Astrocyte (in vitro differentiated cells and primary cell): ENCODE data around the gene PLA2G2D. TPM values are rescaled to one million over a fixed set of nuclear protein-coding genes. Genes with fewer than 3 reads are reported as not detected.

ENCODE experiments used
- DNase-seq: peaks from one replicate; pipeline ENCODE4 v3.0.0-alpha.2; 2010; ENCODE audit warnings: low read depth
- FAIRE-seq: peaks from 2 replicates; lab custom pipeline; 2011; peaks lifted over from hg19 to GRCh38; lab: Jason Lieb, UNC
- H2AFZ ChIP-seq: 2 replicates; pipeline ENCODE4 v1.6.0; 2012; ENCODE audit warnings: low read depth, low read length, inconsistent platforms
- H3K27ac ChIP-seq: 2 replicates; pipeline ENCODE4 v1.5.1; 2011; ENCODE audit warnings: low read depth, low read length, inconsistent platforms
- H3K27me3 ChIP-seq: 2 replicates; pipeline ENCODE4 v1.6.0; 2011; ENCODE audit warnings: low read length, inconsistent platforms; ENCODE audit not compliant: insufficient read depth
- H3K36me3 ChIP-seq: 2 replicates; pipeline ENCODE4 v1.5.1; 2011; ENCODE audit warnings: low read length, inconsistent platforms; ENCODE audit not compliant: insufficient read depth
- H3K4me1 ChIP-seq: 2 replicates; pipeline ENCODE4 v1.5.1; 2011; ENCODE audit warnings: low read length, inconsistent platforms; ENCODE audit not compliant: insufficient read depth
- H3K4me2 ChIP-seq: 2 replicates; pipeline ENCODE4 v1.6.0; 2012; ENCODE audit warnings: low read length, inconsistent platforms
- H3K4me3 ChIP-seq: 2 replicates; pipeline ENCODE4 v1.5.1; 2011; ENCODE audit warnings: low read depth, mild to moderate bottlenecking, low read length, inconsistent platforms; ENCODE audit not compliant: insufficient read depth
- H3K79me2 ChIP-seq: 2 replicates; pipeline ENCODE4 v1.6.0; 2012; ENCODE audit warnings: mild to moderate bottlenecking, low read length, inconsistent platforms; ENCODE audit not compliant: insufficient read depth
- H3K9ac ChIP-seq: 2 replicates; pipeline ENCODE4 v1.6.0; 2012; ENCODE audit warnings: mild to moderate bottlenecking, low read length, inconsistent platforms
- H3K9me3 ChIP-seq: 2 replicates; pipeline ENCODE4 v1.5.1; 2012; ENCODE audit warnings: low read depth, mild to moderate bottlenecking, low read length, inconsistent platforms; ENCODE audit not compliant: insufficient read depth
- H4K20me1 ChIP-seq: 2 replicates; pipeline ENCODE4 v1.6.0; 2012; ENCODE audit warnings: low read length, inconsistent platforms; ENCODE audit not compliant: insufficient read depth
- H3K27ac Mint-ChIP-seq: one replicate; pipeline ENCODE4 v1.8.0; 2021; ENCODE audit warnings: mild to moderate bottlenecking, mixed read lengths; ENCODE audit not compliant: unreplicated experiment
- H3K27me3 Mint-ChIP-seq: one replicate; pipeline ENCODE4 v1.8.0; 2021; ENCODE audit warnings: low read depth, mixed read lengths; ENCODE audit not compliant: unreplicated experiment
- H3K36me3 Mint-ChIP-seq: one replicate; pipeline ENCODE4 v1.8.0; 2021; ENCODE audit warnings: low read depth, mixed read lengths; ENCODE audit not compliant: unreplicated experiment
- H3K4me1 Mint-ChIP-seq: one replicate; pipeline ENCODE4 v1.8.0; 2021; ENCODE audit warnings: low read depth, mixed read lengths; ENCODE audit not compliant: unreplicated experiment
- H3K4me3 Mint-ChIP-seq: one replicate; pipeline ENCODE4 v1.8.0; 2021; ENCODE audit warnings: mild to moderate bottlenecking, moderate library complexity, mixed read lengths; ENCODE audit not compliant: unreplicated experiment
- H3K9me3 Mint-ChIP-seq: one replicate; pipeline ENCODE4 v1.8.0; 2021; ENCODE audit warnings: mild to moderate bottlenecking, mixed read lengths; ENCODE audit not compliant: unreplicated experiment
- CTCF ChIP-seq: IDR thresholded peaks from 2 replicates; pipeline ENCODE4 v1.5.1; 2011; ENCODE audit warnings: low read depth, mild to moderate bottlenecking, inconsistent platforms, low read length, moderate library complexity; ENCODE audit not compliant: insufficient read depth
- EZH2 ChIP-seq: IDR thresholded peaks from 2 replicates; pipeline ENCODE4 v1.6.1; 2012; ENCODE audit warnings: mild to moderate bottlenecking, low read length, inconsistent platforms; ENCODE audit not compliant: insufficient read depth
- total RNA-seq: library from RNA; stranded (reverse); gene quantifications from 2 replicates; pipeline ENCODE4 v1.2.1, GENCODE V29; 2021

The PLA2G2D gene
- total RNA-seq, 1 donor from 2014 or later = not detected

GRCh38 chr1:20093940-20094391 lies 25.4 kb downstream of the PLA2G2D start:
- H3K9ac ChIP-seq = no peak overlapping the region
- no peaks in the 10 kb centered on the region for H3K4me1 ChIP-seq
- H3K27me3 Mint-ChIP-seq = peaks cover 49% of the 10 kb centered on the region
- H3K4me2 ChIP-seq = no peak overlapping the region
- no peaks in the 10 kb centered on the region for H3K36me3 Mint-ChIP-seq
- H3K4me3 Mint-ChIP-seq = no peak overlapping the region
- no peak overlapping the region for H3K4me3 ChIP-seq
- no peaks in the 10 kb centered on the region for H3K36me3 ChIP-seq
- no peak overlapping the region for H2AFZ ChIP-seq
- H3K79me2 ChIP-seq = no peaks in the 10 kb centered on the region
- DNase-seq (no peak), FAIRE-seq (no peak)
- no peak overlapping the region for H3K27ac ChIP-seq
- no peak overlapping the region for H3K27ac Mint-ChIP-seq
- H3K27me3 ChIP-seq = peaks cover 27% of the 10 kb centered on the region
- no peaks in the 10 kb centered on the region for H4K20me1 ChIP-seq
- peaks cover 7% of the 10 kb centered on the region for H3K9me3 Mint-ChIP-seq
- TF ChIP-seq EZH2 (no peak), CTCF (no peak)
- H3K9me3 ChIP-seq = no peaks in the 10 kb centered on the region
- no peaks in the 10 kb centered on the region for H3K4me1 Mint-ChIP-seq

DNA sequence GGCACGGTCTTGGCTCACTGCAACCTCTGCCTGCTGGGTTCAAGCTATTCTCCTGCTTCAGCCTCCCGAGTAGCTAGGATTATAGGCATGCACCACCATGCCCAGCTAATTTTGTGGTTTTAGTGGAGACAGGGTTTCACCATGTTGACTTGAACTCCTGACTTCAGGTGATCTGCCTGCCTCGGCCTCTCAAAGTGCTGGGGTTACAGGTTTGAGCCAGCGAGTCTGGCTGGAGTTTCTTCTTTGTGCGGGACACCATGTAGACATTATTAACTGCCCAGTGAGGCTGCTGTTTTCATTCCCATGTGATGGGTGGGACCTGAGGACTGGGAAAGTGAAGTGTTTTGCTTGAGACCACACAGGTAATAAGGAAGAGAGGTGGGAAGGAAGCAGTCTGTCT lies 26.0 kb downstream of the PLA2G2D start:
- no peak for FAIRE-seq
- H4K20me1 ChIP-seq = no peaks in the 10 kb centered on the region
- peaks cover 7% of the 10 kb centered on the region for H3K9me3 Mint-ChIP-seq
- peaks cover 48% of the 10 kb centered on the region for H3K27me3 Mint-ChIP-seq
- H3K79me2 ChIP-seq = no peaks in the 10 kb centered on the region
- H2AFZ ChIP-seq = no peak overlapping the region
- H3K27ac Mint-ChIP-seq = no peak overlapping the region
- no peak overlapping the region for H3K9ac ChIP-seq
- no peaks in the 10 kb centered on the region for H3K4me1 ChIP-seq
- no peaks in the 10 kb centered on the region for H3K36me3 ChIP-seq
- H3K9me3 ChIP-seq = no peaks in the 10 kb centered on the region
- H3K27ac ChIP-seq = no peak overlapping the region
- no peak overlapping the region for H3K4me2 ChIP-seq
- TF ChIP-seq CTCF (no peak), EZH2 (no peak)
- no peaks in the 10 kb centered on the region for H3K4me1 Mint-ChIP-seq
- H3K27me3 ChIP-seq = peaks cover 27% of the 10 kb centered on the region
- no peaks in the 10 kb centered on the region for H3K36me3 Mint-ChIP-seq
- no peak for DNase-seq
- no peak overlapping the region for H3K4me3 ChIP-seq
- no peak overlapping the region for H3K4me3 Mint-ChIP-seq

- Mint-ChIP-seq H3K36me3 (no peaks in the 10 kb centered on the region), H3K9me3 (peaks cover 1% of the 10 kb centered on the region), H3K4me1 (no peaks in the 10 kb centered on the region), H3K4me3 (no peak overlapping the region), H3K27ac (no peak overlapping the region), H3K27me3 (peaks cover 46% of the 10 kb centered on the region)
- H3K9me3 ChIP-seq = no peaks in the 10 kb centered on the region
- FAIRE-seq (no peak), DNase-seq (no peak)
- no peaks in the 10 kb centered on the region for H3K79me2 ChIP-seq
- TF ChIP-seq CTCF (no peak), EZH2 (no peak)
- no peak overlapping the region for H3K4me3 ChIP-seq
- no peak overlapping the region for H3K9ac ChIP-seq
- H4K20me1 ChIP-seq = no peaks in the 10 kb centered on the region
- no peak overlapping the region for H2AFZ ChIP-seq
- no peaks in the 10 kb centered on the region for H3K4me1 ChIP-seq
- H3K4me2 ChIP-seq = no peak overlapping the region
- H3K27me3 ChIP-seq = peaks cover 24% of the 10 kb centered on the region
- no peak overlapping the region for H3K27ac ChIP-seq
- no peaks in the 10 kb centered on the region for H3K36me3 ChIP-seq
These were observed 28.7 kb downstream of the PLA2G2D start for GRCh38 chr1:20090641-20091040.
